AG09309 (cell line): ENCODE measurements around the gene DOK4.

Experiments used
- DNase-seq: peaks from one replicate; pipeline ENCODE4 v3.0.0-alpha.2; 2010; ENCODE audit warnings: low read depth
- H3K4me3 ChIP-seq: 2 replicates; pipeline ENCODE4 v1.5.1; 2011; ENCODE audit warnings: mild to moderate bottlenecking, low read depth, low read length, moderate library complexity; ENCODE audit not compliant: control insufficient read depth
- CTCF ChIP-seq: IDR thresholded peaks from 2 replicates; pipeline ENCODE4 v1.5.1; 2011; ENCODE audit warnings: mild to moderate bottlenecking, low read depth, low read length, inconsistent platforms; ENCODE audit not compliant: insufficient read depth, control insufficient read depth; ENCODE audit errors: missing control alignments

Gene DOK4

DNA sequence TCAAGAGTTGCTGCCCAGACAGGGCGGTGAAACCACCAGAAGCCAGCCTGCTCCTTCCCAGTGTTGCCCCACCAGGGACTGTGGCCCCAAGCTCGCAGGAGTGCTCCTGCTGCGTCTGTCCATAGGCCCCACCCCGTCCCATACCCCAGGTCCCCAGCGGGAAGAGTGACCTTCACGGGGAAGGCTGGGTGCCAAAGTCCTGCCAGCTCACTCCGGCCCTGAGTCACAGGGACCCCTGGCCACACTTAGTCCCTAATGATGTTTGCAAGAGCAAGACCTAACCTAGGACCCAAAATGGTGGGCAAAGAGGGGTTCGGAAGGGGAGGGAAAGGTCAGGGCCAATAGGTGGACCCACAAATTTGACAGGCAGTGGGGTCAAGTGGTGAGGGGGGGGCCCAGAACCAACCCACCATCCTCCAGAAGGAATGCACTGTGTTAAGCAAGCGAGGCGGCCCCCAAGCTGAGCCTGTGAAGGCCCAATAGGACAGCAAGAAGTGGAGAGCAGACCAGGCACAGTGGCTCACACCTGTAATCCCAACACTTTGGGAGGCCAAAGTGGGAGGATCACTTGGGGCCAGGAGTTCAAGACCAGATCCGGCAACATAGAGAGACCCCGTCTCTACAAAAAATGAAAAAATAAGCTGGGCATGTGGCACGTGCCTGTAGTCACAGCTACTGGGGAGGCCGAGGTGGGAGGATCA lies 3.3 kb downstream of the DOK4 start:
- H3K4me3 ChIP-seq = no peak overlapping the region
- no peak for DNase-seq
- no peak for TF ChIP-seq CTCF

DNA sequence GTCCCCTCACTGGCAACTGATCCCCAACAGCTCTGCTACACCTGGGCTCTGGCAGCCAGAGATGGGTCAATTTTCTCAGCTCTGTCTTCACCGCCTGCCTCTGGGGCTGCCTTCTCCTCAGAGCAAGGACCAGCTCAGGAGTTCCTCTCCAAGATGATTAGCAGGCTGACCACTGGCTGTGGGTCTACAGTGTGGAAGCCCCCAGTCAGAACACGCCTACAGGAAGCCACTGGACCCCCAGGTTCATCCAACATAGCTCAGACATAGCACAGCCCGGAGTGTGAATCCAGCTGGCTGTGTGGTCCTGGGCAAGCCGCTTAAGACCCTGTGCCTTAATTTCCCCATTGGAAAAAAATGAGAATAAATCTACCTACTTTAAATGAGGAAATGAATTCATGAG lies 4.9 kb downstream of the DOK4 start:
- no peak for DNase-seq
- TF ChIP-seq CTCF = no peak
- no peak overlapping the region for H3K4me3 ChIP-seq

DNA sequence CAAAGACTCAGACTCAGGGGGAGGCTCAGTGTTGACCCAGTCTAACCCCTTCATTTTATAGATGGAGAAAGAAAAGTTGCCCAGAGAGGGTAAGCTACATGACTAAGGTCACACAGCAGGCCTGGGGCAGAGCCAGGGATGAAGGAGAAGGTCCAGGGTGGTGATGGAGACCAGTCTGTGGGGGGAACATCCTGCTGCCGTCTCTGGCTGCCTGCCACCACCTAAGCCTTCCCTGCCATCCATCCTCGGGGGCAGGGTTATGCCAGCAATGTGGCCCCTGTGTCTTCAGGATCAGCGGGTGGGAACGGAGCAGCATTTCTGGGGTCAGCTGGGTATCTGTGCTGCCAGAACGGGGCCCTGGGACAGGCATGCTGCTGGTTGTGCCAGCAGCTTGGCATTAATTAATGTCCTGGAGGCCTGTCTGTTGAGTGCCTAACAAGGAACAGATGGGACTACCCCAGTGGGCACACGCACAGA lies 5.5 kb downstream of the DOK4 start:
- H3K4me3 ChIP-seq = no peak overlapping the region
- DNase-seq = no peak

GRCh38 chr16:57479976-57480753 lies 6.1 kb downstream of the DOK4 start:
- no peak for DNase-seq
- peak overlapping the region; percentile 45 for H3K4me3 ChIP-seq
- no peak for TF ChIP-seq CTCF

More for the DNA sequence above, 5.5 kb downstream of the DOK4 start:
- no peak for TF ChIP-seq CTCF

DNA sequence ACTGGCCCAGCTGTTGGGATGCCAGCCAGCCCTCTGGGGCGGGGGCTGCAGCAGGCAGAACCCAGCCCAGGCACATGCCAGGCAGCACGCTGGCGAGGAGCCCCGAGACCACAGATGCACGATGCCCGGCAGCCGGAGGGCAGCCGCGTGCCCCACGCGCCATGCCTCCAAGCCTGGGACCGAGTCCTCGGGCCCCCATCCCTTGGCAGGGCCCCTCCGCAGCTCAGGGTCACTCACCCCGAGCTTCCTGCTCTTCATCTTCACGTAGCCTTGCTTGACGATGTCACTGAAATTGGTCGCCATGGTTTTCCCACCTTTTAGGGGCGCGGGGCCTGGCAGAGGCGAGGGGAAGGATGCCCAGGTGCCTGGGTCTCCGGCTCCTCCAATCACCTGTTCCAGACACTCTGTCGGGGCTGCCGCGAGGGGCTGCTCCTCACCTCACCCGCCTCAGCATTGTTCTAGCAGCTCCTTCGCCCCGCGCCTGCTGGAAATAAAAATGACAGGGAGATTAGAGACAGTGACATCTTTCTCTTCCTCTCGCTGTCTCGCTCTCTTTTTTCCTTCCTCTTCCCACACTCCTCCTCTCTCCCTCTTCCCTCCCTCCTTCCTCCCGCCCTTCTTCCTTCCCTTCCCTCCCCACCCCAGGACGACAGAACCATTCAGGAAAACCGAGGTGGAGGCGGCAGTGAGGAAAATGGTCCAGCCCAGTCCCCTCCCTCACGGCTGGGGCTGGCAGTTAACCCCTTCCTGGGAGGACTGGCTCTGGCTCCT lies 6.9 kb downstream of the DOK4 start:
- H3K4me3 ChIP-seq = peak overlapping the region; percentile 45
- DNase-seq = no peak
- TF ChIP-seq CTCF = no peak

GRCh38 chr16:57478396-57479204 lies 7.7 kb downstream of the DOK4 start:
- no peak for TF ChIP-seq CTCF
- peak overlapping the region; percentile 45 for H3K4me3 ChIP-seq
- no peak for DNase-seq
